H1 (cell line): Measurements from ENCODE around the gene EIF2B5. TPM values are rescaled to one million over a fixed set of nuclear protein-coding genes. Genes with fewer than 3 reads are reported as not detected.
A peak's percentile ranks its signal among the peaks of the same experiment; 100 is the strongest.

Source experiments
- CTCF ChIA-PET: fragments of 300-600 bp; sonication (Branson Sonifier 250); formaldehyde crosslinking; loops from one replicate; lab custom pipeline; 2021; ENCODE audit not compliant: partially characterized antibody; lab: Charles Lee
- POLR2A ChIA-PET: fragments of 300-600 bp; sonication (Branson Sonifier 250); formaldehyde crosslinking; loops from one replicate; lab custom pipeline; 2021; ENCODE audit warnings: inconsistent platforms; ENCODE audit not compliant: partially characterized antibody; lab: Charles Lee
- DNase-seq, 2 experiments: peaks; one replicate each; pipeline versions ENCODE4 v3.0.0 to v3.0.0-alpha.2; 2010 to 2022; ENCODE audit warnings: low spot score in 2 of 2, low read depth in 1 of 2, mixed read lengths in 1 of 2
- FAIRE-seq: peaks from 2 replicates; lab custom pipeline; 2011; peaks lifted over from hg19 to GRCh38; lab: Jason Lieb, UNC
- H2AFZ ChIP-seq: 2 replicates; pipeline ENCODE4 v1.8.1; 2012; ENCODE audit warnings: low read length, inconsistent platforms
- H2AK5ac ChIP-seq: 2 replicates; pipeline ENCODE4 v1.6.1; 2013; ENCODE audit warnings: low read depth, low read length
- H2BK120ac ChIP-seq: replicated peaks from 2 replicates; pipeline ENCODE3; 2013; ENCODE audit warnings: low read depth, low read length, inconsistent platforms
- H2BK12ac ChIP-seq: 2 replicates; pipeline ENCODE4 v1.6.1; 2013; ENCODE audit warnings: low read depth, low read length
- H2BK15ac ChIP-seq: 2 replicates; pipeline ENCODE4 v1.6.1; 2013; ENCODE audit warnings: low read length
- H2BK20ac ChIP-seq: 2 replicates; pipeline ENCODE4 v1.6.1; 2013; ENCODE audit warnings: low read length
- H2BK5ac ChIP-seq: 2 replicates; pipeline ENCODE4 v1.6.1; 2013; ENCODE audit warnings: low read depth, low read length
- H3K14ac ChIP-seq: 2 replicates; pipeline ENCODE4 v1.6.1; 2013; ENCODE audit warnings: inconsistent platforms; ENCODE audit not compliant: insufficient read length
- H3K18ac ChIP-seq: 2 replicates; pipeline ENCODE4 v1.6.1; 2013; ENCODE audit warnings: low read length; ENCODE audit errors: extremely low read depth
- H3K23ac ChIP-seq: 2 replicates; pipeline ENCODE4 v1.6.1; 2013; ENCODE audit warnings: inconsistent platforms; ENCODE audit not compliant: insufficient read length
- H3K23me2 ChIP-seq: 2 replicates; pipeline ENCODE4 v1.6.1; 2013; ENCODE audit warnings: low read depth, low read length
- H3K27ac ChIP-seq: 2 replicates; pipeline ENCODE4 v1.6.1; 2011; ENCODE audit warnings: low read depth, low read length, inconsistent platforms
- H3K27me3 ChIP-seq, 4 experiments: replicated peaks in 1 of 4; 1 replicate in 1 of 4; 2 replicates in 3 of 4; pipeline versions ENCODE4 v1.6.1 to v1.8.1; 2011 to 2013; ENCODE audit warnings: low read length in 3 of 4, mild to moderate bottlenecking in 3 of 4, inconsistent platforms in 2 of 4, mixed read lengths in 2 of 4, moderate library complexity in 1 of 4; ENCODE audit not compliant: control insufficient read depth in 3 of 4, insufficient read depth in 3 of 4; ENCODE audit errors: extremely low read depth in 1 of 4
- H3K36me3 ChIP-seq, 4 experiments: 2 replicates each; pipeline versions ENCODE4 v1.6.1 to v1.8.1; 2011 to 2013; ENCODE audit warnings: mild to moderate bottlenecking in 4 of 4, low read length in 3 of 4, moderate library complexity in 2 of 4, control low read depth in 1 of 4, inconsistent platforms in 1 of 4; ENCODE audit not compliant: insufficient read depth in 4 of 4, control insufficient read depth in 2 of 4
- H3K4ac ChIP-seq: replicated peaks from 2 replicates; pipeline ENCODE3; 2013; ENCODE audit warnings: low read length, low read depth, mixed read lengths, inconsistent platforms; ENCODE audit not compliant: insufficient read length
- H3K4me1 ChIP-seq, 4 experiments: replicated peaks in 1 of 4; 1 replicate in 1 of 4; 2 replicates in 3 of 4; pipeline versions ENCODE4 v1.6.1 to v1.8.1; 2011 to 2013; ENCODE audit warnings: low read length in 3 of 4, inconsistent platforms in 2 of 4, mixed read lengths in 1 of 4; ENCODE audit not compliant: insufficient read depth in 4 of 4, control insufficient read depth in 3 of 4
- H3K4me2 ChIP-seq, 2 experiments: 2 replicates each; pipeline versions ENCODE4 v1.6.1 to v1.8.1; 2011 to 2013; ENCODE audit warnings: low read depth in 2 of 2, low read length in 2 of 2, control low read depth in 1 of 2, inconsistent platforms in 1 of 2, mild to moderate bottlenecking in 1 of 2; ENCODE audit not compliant: insufficient read depth in 1 of 2
- H3K4me3 ChIP-seq, 4 experiments: fragments of 200-600, 300-600 bp in 1 of 4; sonication (generic), shearing (Covaris generic), sonication (Bioruptor Twin) in 1 of 4; 2 replicates each; pipeline versions ENCODE4 v1.5.1 to v1.8.1; 2011 to 2016; ENCODE audit warnings: low read length in 4 of 4, low read depth in 3 of 4, control low read depth in 2 of 4, inconsistent platforms in 2 of 4, mild to moderate bottlenecking in 2 of 4, mixed read lengths in 1 of 4, moderate library complexity in 1 of 4; ENCODE audit not compliant: insufficient read depth in 2 of 4; ENCODE audit errors: extremely low read depth in 1 of 4
- H3K56ac ChIP-seq: replicated peaks from 2 replicates; pipeline ENCODE3; 2013; ENCODE audit warnings: low read depth, mild to moderate bottlenecking, mixed read lengths, low read length, inconsistent platforms; ENCODE audit not compliant: insufficient read length
- H3K79me1 ChIP-seq: 2 replicates; pipeline ENCODE4 v1.6.1; 2013; ENCODE audit warnings: low read depth, low read length, control low read depth
- H3K79me2 ChIP-seq, 2 experiments: 2 replicates each; pipeline versions ENCODE4 v1.6.1 to v1.8.1; 2012 to 2013; ENCODE audit warnings: low read length in 2 of 2, mild to moderate bottlenecking in 2 of 2, inconsistent platforms in 1 of 2; ENCODE audit not compliant: insufficient read depth in 2 of 2, control insufficient read depth in 1 of 2
- H3K9ac ChIP-seq, 4 experiments: replicated peaks in 1 of 4; 1 replicate in 1 of 4; 2 replicates in 3 of 4; pipeline versions ENCODE4 v1.6.1 to v1.8.1; 2011 to 2013; ENCODE audit warnings: low read depth in 3 of 4, low read length in 3 of 4, control low read depth in 2 of 4, mild to moderate bottlenecking in 2 of 4, moderate library complexity in 2 of 4, inconsistent platforms in 1 of 4; ENCODE audit errors: extremely low read depth in 1 of 4
- H3K9me3 ChIP-seq, 2 experiments: 2 replicates each; pipeline versions ENCODE4 v1.6.1 to v1.8.1; 2012 to 2013; ENCODE audit warnings: mild to moderate bottlenecking in 2 of 2, moderate library complexity in 2 of 2, control low read depth in 1 of 2, inconsistent platforms in 1 of 2, low read depth in 1 of 2, low read length in 1 of 2, mixed read lengths in 1 of 2; ENCODE audit not compliant: insufficient read depth in 2 of 2
- H4K20me1 ChIP-seq, 2 experiments: replicated peaks in 1 of 2; 2 replicates each; pipeline versions ENCODE3 to v1.8.1; 2011 to 2013; ENCODE audit warnings: inconsistent platforms in 2 of 2, low read length in 2 of 2, mild to moderate bottlenecking in 1 of 2; ENCODE audit not compliant: insufficient read depth in 2 of 2, control insufficient read depth in 1 of 2
- H4K5ac ChIP-seq: 2 replicates; pipeline ENCODE4 v1.6.1; 2013; ENCODE audit warnings: low read length, low read depth, mixed read lengths, inconsistent platforms; ENCODE audit not compliant: insufficient read length
- H4K8ac ChIP-seq: 2 replicates; pipeline ENCODE4 v1.8.0; 2013; ENCODE audit warnings: mild to moderate bottlenecking, moderate library complexity, low read length, inconsistent platforms; ENCODE audit not compliant: insufficient read depth; ENCODE audit errors: extremely low read depth
- H4K91ac ChIP-seq: replicated peaks from 2 replicates; pipeline ENCODE3; 2013; ENCODE audit warnings: low read length, mixed read lengths, inconsistent platforms; ENCODE audit not compliant: insufficient read length
- KDM4A ChIP-seq: IDR thresholded peaks from one replicate; pipeline ENCODE4 v1.7.1; 2012; ENCODE audit warnings: low read depth, mild to moderate bottlenecking, moderate library complexity, low read length, inconsistent platforms; ENCODE audit not compliant: severe bottlenecking
- RFX5 ChIP-seq: IDR thresholded peaks from 2 replicates; pipeline ENCODE4 v1.6.1; 2011; ENCODE audit warnings: low read depth, low read length, improper control_type of control experiment, borderline replicate concordance
- WGBS, 2 experiments: shearing (Covaris generic) in 1 of 2; methylation state at CpG; one replicate each; pipeline versions ENCODE4 v1.1.6 to v1.1.7; 2013 to 2015; ENCODE audit warnings: low lambda C conversion rate in 2 of 2, mixed read lengths in 2 of 2, inconsistent platforms in 1 of 2, low coverage in 1 of 2, missing lambda C conversion rate in 1 of 2; ENCODE audit not compliant: insufficient replicate concordance in 2 of 2, insufficient coverage in 1 of 2, insufficient read length in 1 of 2; ENCODE audit errors: extremely low coverage in 1 of 2, missing lambda C conversion rate in 1 of 2; 5-methylcytosine and 5-hydroxymethylcytosine counted together
- polyA plus RNA-seq, 7 experiments: library from polyadenylated mRNA; depleted of rRNA in 3 of 7; stranded (reverse) in 5 of 7; unstranded in 2 of 7; fragments of >200 nt in 5 of 7; fragments of 200-250 nt in 2 of 7; gene quantifications; 1 replicate in 5 of 7; 2 replicates in 1 of 7; 4 replicates in 1 of 7; pipeline versions ENCODE4 v1.2.1 to v1.2.3, GENCODE V29; 2011 to 2013; ENCODE audit warnings: missing spikeins in 2 of 7, mixed read lengths in 2 of 7
- total RNA-seq: library from RNA; stranded (reverse); fragmentation: NEBNext Ultra II Directional; extraction: Animal tissue kit (Norgen Biotek cat#: 25700); gene quantifications from 2 replicates; pipeline ENCODE4 v1.2.1, GENCODE V29; 2021

Gene EIF2B5
- total and polyA plus RNA-seq, 2 of the 8 experiments (the other 6 are each of a cell fraction or from before 2014, with no cell fraction given) = 33.1 to 40.0 TPM

DNA sequence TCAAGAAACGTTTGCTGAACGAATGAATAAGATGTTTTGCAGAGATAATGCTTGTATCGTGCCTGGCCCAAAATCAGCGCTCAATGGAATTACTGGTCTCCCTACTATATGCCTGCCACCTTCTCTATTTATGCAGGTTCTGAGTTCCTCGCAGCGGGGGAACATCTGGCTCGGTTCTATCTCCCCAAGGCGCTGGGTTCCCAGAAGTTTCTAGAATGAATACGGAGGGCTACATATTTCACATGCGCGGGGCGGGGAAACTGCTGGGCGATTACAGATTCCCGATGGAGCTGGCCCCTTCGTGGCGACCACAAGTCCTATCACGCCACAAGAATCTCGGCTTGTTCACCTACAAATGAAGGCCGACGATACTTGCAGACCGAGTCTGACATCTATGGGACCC, 411 bp upstream of the EIF2B5 start:
- POLR2A ChIA-PET = interaction anchor here (0.6 to 3.1 kb wide), 13 partner anchors 11 to 181 kb away, joined by 3 to 26 read pairs (median 6); partner anchors contain the start of genes ABCF3, CAMK2N2 and DVL3
- no peak overlapping the region for H3K27ac ChIP-seq
- TF ChIP-seq KDM4A = peak; percentile 91
- no peak for TF ChIP-seq RFX5

More for the DNA sequence above, 411 bp upstream of the EIF2B5 start:
- H2BK120ac ChIP-seq = no peak overlapping the region
- H4K5ac ChIP-seq = peak overlapping the region; percentile 69
- H3K23ac ChIP-seq = no peak overlapping the region
- no peak overlapping the region for H2AK5ac ChIP-seq
- H3K27me3 ChIP-seq = no peaks in the 10 kb centered on the region
- peaks cover 0 to 35% of the 10 kb centered on the region in 2 experiments; a peak in 3 of 4 replicates for H3K79me2 ChIP-seq
- H2BK15ac ChIP-seq = no peak overlapping the region
- peak overlapping the region; percentile 79 for H3K18ac ChIP-seq
- FAIRE-seq (no peak), DNase-seq (no peak)
- H3K9ac ChIP-seq = peak overlapping the region; percentile 38 to 92 (median 76); a peak in 6 of 7 replicates
- no peak overlapping the region for H2BK20ac ChIP-seq
- no peak overlapping the region for H3K14ac ChIP-seq
- peak overlapping the region; percentile 88; the same call in 1 of the 2 replicates for H4K8ac ChIP-seq
- peak overlapping the region; percentile 29 for H4K91ac ChIP-seq
- H3K4me3 ChIP-seq = peak overlapping the region; percentile 82 to 98 (median 88)
- H3K79me1 ChIP-seq = no peaks in the 10 kb centered on the region; the same call in 1 of the 2 replicates
- H2BK12ac ChIP-seq = peak overlapping the region; percentile 53; the same call in 1 of the 2 replicates
- peak overlapping the region; percentile 89 to 99 for H3K4me2 ChIP-seq
- CTCF ChIA-PET = interaction anchor here (1.2 to 3.0 kb wide), 7 partner anchors 10 to 242 kb away, joined by 3 to 25 read pairs (median 4); partner anchors contain the start of gene FAM131A
- H3K9me3 ChIP-seq = no peaks in the 10 kb centered on the region
- H2BK5ac ChIP-seq = peak overlapping the region; percentile 82
- peaks cover 0 to 2% of the 10 kb centered on the region in 2 experiments for H4K20me1 ChIP-seq
- H2AFZ ChIP-seq = peak overlapping the region; percentile 81
- H3K23me2 ChIP-seq = peaks cover 18% of the 10 kb centered on the region
- H3K36me3 ChIP-seq = peaks cover 0 to 3% (median 0%) of the 10 kb centered on the region in 4 experiments; a peak in 1 of 8 replicates
- no peak overlapping the region for H3K56ac ChIP-seq
- no peak overlapping the region for H3K4ac ChIP-seq
- WGBS, 2 experiments = 1% methylated on average over 21 of the region's 21 CpGs; no CpG with 5 or more reads in 1 of the 2 experiments
- H3K4me1 ChIP-seq = peaks cover 2 to 9% (median 3%) of the 10 kb centered on the region in 4 experiments; a peak in 4 of 7 replicates
